ENCODE results near the gene SIDT1. TPM values are rescaled to one million over a fixed set of nuclear protein-coding genes. Genes with fewer than 3 reads are reported as not detected.

SIDT1 gene
- total RNA-seq, 1 experiment from 2014 or later: not detected

DNA sequence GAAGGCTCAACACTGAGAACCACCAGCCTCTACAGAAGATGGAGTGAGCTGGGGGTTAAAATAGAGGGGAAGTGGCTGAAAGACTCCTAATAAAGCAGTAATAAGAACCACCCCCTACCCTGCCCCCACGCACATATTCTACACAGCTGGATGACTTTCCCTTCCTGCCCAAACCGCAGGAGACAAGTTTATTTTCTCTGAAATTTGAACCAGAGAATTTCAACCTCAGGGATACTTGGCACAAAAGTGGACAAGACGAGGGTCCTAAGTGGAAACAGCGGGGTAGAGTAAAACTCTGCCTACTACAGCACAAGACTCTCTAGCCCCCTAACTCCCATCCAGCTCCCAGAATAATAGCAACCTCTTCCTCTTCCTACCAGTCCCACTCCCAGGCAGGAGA is 135.7 kb downstream of the SIDT1 start:
- no peak overlapping the region for H3K4ac ChIP-seq (ENCODE audit: low read depth, low read length)
- H3K27ac ChIP-seq (ENCODE audit: insufficient read length, low read depth, low read length): no peak overlapping the region
- peak overlapping the region; percentile 11 for H3K9ac ChIP-seq (ENCODE audit: extremely low read depth, insufficient read length, low read length)
- H3K56ac ChIP-seq (ENCODE audit: insufficient read length, low read depth, low read length): no peak overlapping the region
- Mint-ChIP-seq H3K27ac (peak overlapping the region in 1 of 3 experiments; percentile 25; a peak in 3 of 7 replicates), H3K36me3 (ENCODE audit: insufficient read depth in 1 of 3, low read depth in 3 of 3) (no peaks in the 10 kb centered on the region; a peak in 1 of 7 replicates), H3K9me3 (no peaks in the 10 kb centered on the region), H3K4me1 (peaks cover 15 to 18% of the 10 kb centered on the region in 2 experiments), H3K27me3 (ENCODE audit: low read depth) (no peaks in the 10 kb centered on the region), H3K4me3 (no peak overlapping the region)
- no peak overlapping the region for H2BK5ac ChIP-seq (ENCODE audit: insufficient read length, low read length)
- H3T11ph ChIP-seq (ENCODE audit: low read length): no peak overlapping the region
- H3K27me3 ChIP-seq (ENCODE audit: insufficient read depth, low read length): no peaks in the 10 kb centered on the region
- no peaks in the 10 kb centered on the region for H3K79me1 ChIP-seq (ENCODE audit: insufficient read depth, low read depth, low read length, poor library complexity, severe bottlenecking)
- no peak overlapping the region for H4K5ac ChIP-seq (ENCODE audit: insufficient read length, low read depth, low read length)
- no peak overlapping the region for H3K23ac ChIP-seq (ENCODE audit: insufficient read length, low read depth, low read length)
- H4K91ac ChIP-seq (ENCODE audit: insufficient read length, low read depth, low read length): no peak overlapping the region
- H2BK12ac ChIP-seq (ENCODE audit: insufficient read length, low read depth, low read length): no peak overlapping the region
- no peak overlapping the region for H2BK120ac ChIP-seq (ENCODE audit: low read depth, low read length, poor library complexity, severe bottlenecking)
- H2AK5ac ChIP-seq (ENCODE audit: insufficient read length, low read length): no peak overlapping the region
- H2BK15ac ChIP-seq (ENCODE audit: low read depth, low read length): no peak overlapping the region
- H4K8ac ChIP-seq (replicated peaks; ENCODE audit: insufficient read length, low read depth, low read length): no peak overlapping the region
- H4K20me1 ChIP-seq (ENCODE audit: control insufficient read depth, insufficient read depth, insufficient read length): no peaks in the 10 kb centered on the region
- TF ChIP-seq, protein P1, sequence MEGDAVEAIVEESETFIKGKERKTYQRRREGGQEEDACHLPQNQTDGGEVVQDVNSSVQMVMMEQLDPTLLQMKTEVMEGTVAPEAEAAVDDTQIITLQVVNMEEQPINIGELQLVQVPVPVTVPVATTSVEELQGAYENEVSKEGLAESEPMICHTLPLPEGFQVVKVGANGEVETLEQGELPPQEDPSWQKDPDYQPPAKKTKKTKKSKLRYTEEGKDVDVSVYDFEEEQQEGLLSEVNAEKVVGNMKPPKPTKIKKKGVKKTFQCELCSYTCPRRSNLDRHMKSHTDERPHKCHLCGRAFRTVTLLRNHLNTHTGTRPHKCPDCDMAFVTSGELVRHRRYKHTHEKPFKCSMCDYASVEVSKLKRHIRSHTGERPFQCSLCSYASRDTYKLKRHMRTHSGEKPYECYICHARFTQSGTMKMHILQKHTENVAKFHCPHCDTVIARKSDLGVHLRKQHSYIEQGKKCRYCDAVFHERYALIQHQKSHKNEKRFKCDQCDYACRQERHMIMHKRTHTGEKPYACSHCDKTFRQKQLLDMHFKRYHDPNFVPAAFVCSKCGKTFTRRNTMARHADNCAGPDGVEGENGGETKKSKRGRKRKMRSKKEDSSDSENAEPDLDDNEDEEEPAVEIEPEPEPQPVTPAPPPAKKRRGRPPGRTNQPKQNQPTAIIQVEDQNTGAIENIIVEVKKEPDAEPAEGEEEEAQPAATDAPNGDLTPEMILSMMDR (conservative IDR thresholded peaks at IDR 0.05): no peak
- H2AFZ ChIP-seq (ENCODE audit: low read length): no peak overlapping the region
- no peak overlapping the region for H3K4me2 ChIP-seq (ENCODE audit: insufficient read depth, insufficient read length, low read length)
- no peak overlapping the region for H3K18ac ChIP-seq (ENCODE audit: insufficient read length, low read depth, low read length)
- no peaks in the 10 kb centered on the region for H3K23me2 ChIP-seq (ENCODE audit: insufficient read length, low read depth, low read length, poor library complexity, severe bottlenecking)
- DNase-seq: no peak
- no peaks in the 10 kb centered on the region for H3K4me1 ChIP-seq (ENCODE audit: insufficient read depth, low read length)
- no peak overlapping the region for H3K14ac ChIP-seq (ENCODE audit: insufficient read depth, low read length)
- no CpG with 5 or more reads among the region's 4 CpGs for WGBS (ENCODE audit: extremely low coverage, insufficient read length, low lambda C conversion rate)
- H3K9me3 ChIP-seq (ENCODE audit: control insufficient read depth, low read depth, low read length): no peaks in the 10 kb centered on the region
- no peaks in the 10 kb centered on the region for H3K79me2 ChIP-seq (ENCODE audit: insufficient read depth, low read length)
- no peak overlapping the region for H2BK20ac ChIP-seq (ENCODE audit: low read depth, low read length, poor library complexity, severe bottlenecking)

Data from H9 (cell line).